HUES48 (cell line): ENCODE measurements around the gene LETM1.

Experiments used
- H3K27ac ChIP-seq: one replicate; pipeline ENCODE4 v1.7.0; 2013; ENCODE audit warnings: low read depth, low read length, inconsistent platforms
- H3K27me3 ChIP-seq: 2 replicates; pipeline ENCODE4 v1.6.1; 2013; ENCODE audit warnings: mild to moderate bottlenecking, low read length; ENCODE audit not compliant: control insufficient read depth, insufficient read depth
- H3K36me3 ChIP-seq: 2 replicates; pipeline ENCODE4 v1.6.1; 2013; ENCODE audit warnings: low read length; ENCODE audit not compliant: control insufficient read depth, insufficient read depth
- H3K4me1 ChIP-seq: 2 replicates; pipeline ENCODE4 v1.6.1; 2013; ENCODE audit warnings: mild to moderate bottlenecking, low read length; ENCODE audit not compliant: control insufficient read depth, insufficient read depth
- H3K4me3 ChIP-seq: 2 replicates; pipeline ENCODE4 v1.5.1; 2013; ENCODE audit warnings: mild to moderate bottlenecking, low read depth, low read length
- H3K9ac ChIP-seq: 2 replicates; pipeline ENCODE4 v1.6.1; 2013; ENCODE audit warnings: mild to moderate bottlenecking, low read depth, low read length, moderate library complexity
- H3K9me3 ChIP-seq: 2 replicates; pipeline ENCODE4 v1.6.1; 2013; ENCODE audit warnings: low read length; ENCODE audit not compliant: control insufficient read depth, insufficient read depth

Gene LETM1

GRCh38 chr4:1813231-1813630 is 42.7 kb downstream of the LETM1 start:
- Histone ChIP-seq H3K36me3 (peaks cover 49% of the 10 kb centered on the region), H3K9me3 (no peaks in the 10 kb centered on the region), H3K9ac (no peak overlapping the region), H3K27ac (no peak overlapping the region), H3K4me3 (no peak overlapping the region), H3K27me3 (no peaks in the 10 kb centered on the region), H3K4me1 (no peaks in the 10 kb centered on the region)

DNA sequence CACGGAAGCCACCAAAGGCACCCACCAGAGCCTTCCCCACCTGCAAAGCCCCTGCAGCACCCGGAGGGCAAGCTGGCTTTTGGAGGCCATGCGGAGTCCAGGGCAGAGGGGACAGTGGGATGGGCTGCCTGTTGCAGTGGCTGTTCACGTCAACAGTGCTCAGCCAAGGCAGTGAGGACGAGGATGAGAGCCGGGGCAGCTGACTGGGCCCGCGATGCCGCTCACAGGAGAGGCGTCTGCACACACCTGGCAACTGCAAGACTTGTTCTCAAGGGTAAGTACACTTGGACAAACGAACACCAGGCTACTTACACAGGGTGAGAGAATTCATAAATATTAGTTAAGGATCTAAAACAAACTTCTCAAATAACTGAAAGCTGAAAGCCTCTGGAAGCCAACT is 43.2 kb downstream of the LETM1 start:
- Histone ChIP-seq H3K4me1 (no peaks in the 10 kb centered on the region), H3K27me3 (no peaks in the 10 kb centered on the region), H3K4me3 (no peak overlapping the region), H3K27ac (no peak overlapping the region), H3K9me3 (no peaks in the 10 kb centered on the region), H3K9ac (no peak overlapping the region), H3K36me3 (peaks cover 45% of the 10 kb centered on the region)

GRCh38 chr4:1810765-1811164 is 45.2 kb downstream of the LETM1 start:
- Histone ChIP-seq H3K27me3 (no peaks in the 10 kb centered on the region), H3K9me3 (no peaks in the 10 kb centered on the region), H3K27ac (no peak overlapping the region), H3K4me3 (no peak overlapping the region), H3K4me1 (no peaks in the 10 kb centered on the region), H3K36me3 (peaks cover 43% of the 10 kb centered on the region), H3K9ac (no peak overlapping the region)

- Histone ChIP-seq H3K4me3 (no peak overlapping the region), H3K36me3 (peaks cover 43% of the 10 kb centered on the region), H3K9ac (no peak overlapping the region), H3K27me3 (no peaks in the 10 kb centered on the region), H3K27ac (no peak overlapping the region), H3K9me3 (no peaks in the 10 kb centered on the region), H3K4me1 (no peaks in the 10 kb centered on the region)
Measured at GRCh38 chr4:1809754-1810502, 46.0 kb downstream of the LETM1 start.

GRCh38 chr4:1808851-1809753 is 46.9 kb downstream of the LETM1 start:
- Histone ChIP-seq H3K9ac (no peak overlapping the region), H3K36me3 (peaks cover 42% of the 10 kb centered on the region), H3K4me1 (no peaks in the 10 kb centered on the region), H3K27ac (no peak overlapping the region), H3K27me3 (no peaks in the 10 kb centered on the region), H3K9me3 (no peaks in the 10 kb centered on the region), H3K4me3 (no peak overlapping the region)

- Histone ChIP-seq H3K27me3 (no peaks in the 10 kb centered on the region), H3K9ac (no peak overlapping the region), H3K27ac (no peak overlapping the region), H3K4me3 (no peak overlapping the region), H3K9me3 (no peaks in the 10 kb centered on the region), H3K4me1 (no peaks in the 10 kb centered on the region), H3K36me3 (peaks cover 42% of the 10 kb centered on the region)
Measured at GRCh38 chr4:1808396-1808795, 47.6 kb downstream of the LETM1 start.

DNA sequence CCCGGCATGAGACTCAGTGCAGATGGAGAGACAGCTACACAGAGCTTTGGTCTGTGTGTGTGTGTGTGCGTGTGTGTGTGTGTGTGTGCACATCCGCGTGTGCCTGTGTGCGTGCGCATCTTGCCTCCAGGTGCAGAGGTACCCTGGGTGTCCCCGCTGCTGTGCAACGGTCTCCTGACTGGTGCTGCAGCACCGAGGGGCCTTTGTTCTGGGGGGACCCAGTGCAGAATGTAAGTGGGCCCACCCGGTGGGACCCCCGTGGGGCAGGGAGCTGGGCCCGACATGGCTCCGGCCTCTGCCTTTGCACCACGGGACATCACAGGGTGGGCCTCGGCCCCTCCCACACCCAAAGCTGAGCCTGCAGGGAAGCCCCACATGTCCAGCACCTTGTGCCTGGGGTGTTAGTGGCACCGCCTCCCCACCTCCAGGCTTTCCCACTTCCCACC is 48.6 kb downstream of the LETM1 start:
- H3K27me3 ChIP-seq, result no peaks in the 10 kb centered on the region
- H3K36me3 ChIP-seq, result peaks cover 36% of the 10 kb centered on the region
- H3K9me3 ChIP-seq, result no peaks in the 10 kb centered on the region
- H3K27ac ChIP-seq, result no peak overlapping the region
- H3K9ac ChIP-seq, result no peak overlapping the region
- no peak overlapping the region for H3K4me3 ChIP-seq
- no peaks in the 10 kb centered on the region for H3K4me1 ChIP-seq

DNA sequence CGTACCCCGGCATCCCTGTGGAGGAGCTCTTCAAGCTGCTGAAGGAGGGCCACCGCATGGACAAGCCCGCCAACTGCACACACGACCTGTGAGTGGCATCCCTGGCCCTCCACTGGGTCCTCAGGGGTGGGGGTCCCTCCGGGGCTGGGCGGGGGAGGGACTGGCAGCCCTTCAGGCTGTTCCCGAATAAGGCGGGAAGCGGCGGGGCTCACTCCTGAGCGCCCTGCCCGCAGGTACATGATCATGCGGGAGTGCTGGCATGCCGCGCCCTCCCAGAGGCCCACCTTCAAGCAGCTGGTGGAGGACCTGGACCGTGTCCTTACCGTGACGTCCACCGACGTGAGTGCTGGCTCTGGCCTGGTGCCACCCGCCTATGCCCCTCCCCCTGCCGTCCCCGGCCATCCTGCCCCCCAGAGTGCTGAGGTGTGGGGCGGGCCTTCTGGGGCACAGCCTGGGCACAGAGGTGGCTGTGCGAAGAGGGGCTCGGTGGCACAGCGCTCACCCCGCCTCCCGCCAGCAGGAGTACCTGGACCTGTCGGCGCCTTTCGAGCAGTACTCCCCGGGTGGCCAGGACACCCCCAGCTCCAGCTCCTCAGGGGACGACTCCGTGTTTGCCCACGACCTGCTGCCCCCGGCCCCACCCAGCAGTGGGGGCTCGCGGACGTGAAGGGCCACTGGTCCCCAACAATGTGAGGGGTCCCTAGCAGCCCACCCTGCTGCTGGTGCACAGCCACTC is 49.2 kb downstream of the LETM1 start:
- Histone ChIP-seq H3K27ac (no peak overlapping the region), H3K4me3 (no peak overlapping the region), H3K27me3 (no peaks in the 10 kb centered on the region), H3K36me3 (peaks cover 39% of the 10 kb centered on the region), H3K4me1 (no peaks in the 10 kb centered on the region), H3K9ac (no peak overlapping the region), H3K9me3 (no peaks in the 10 kb centered on the region)

GRCh38 chr4:1806223-1806564 is 49.8 kb downstream of the LETM1 start:
- Histone ChIP-seq H3K27ac (no peak overlapping the region), H3K36me3 (peaks cover 41% of the 10 kb centered on the region), H3K27me3 (no peaks in the 10 kb centered on the region), H3K4me1 (no peaks in the 10 kb centered on the region), H3K9me3 (no peaks in the 10 kb centered on the region), H3K9ac (no peak overlapping the region), H3K4me3 (no peak overlapping the region)

DNA sequence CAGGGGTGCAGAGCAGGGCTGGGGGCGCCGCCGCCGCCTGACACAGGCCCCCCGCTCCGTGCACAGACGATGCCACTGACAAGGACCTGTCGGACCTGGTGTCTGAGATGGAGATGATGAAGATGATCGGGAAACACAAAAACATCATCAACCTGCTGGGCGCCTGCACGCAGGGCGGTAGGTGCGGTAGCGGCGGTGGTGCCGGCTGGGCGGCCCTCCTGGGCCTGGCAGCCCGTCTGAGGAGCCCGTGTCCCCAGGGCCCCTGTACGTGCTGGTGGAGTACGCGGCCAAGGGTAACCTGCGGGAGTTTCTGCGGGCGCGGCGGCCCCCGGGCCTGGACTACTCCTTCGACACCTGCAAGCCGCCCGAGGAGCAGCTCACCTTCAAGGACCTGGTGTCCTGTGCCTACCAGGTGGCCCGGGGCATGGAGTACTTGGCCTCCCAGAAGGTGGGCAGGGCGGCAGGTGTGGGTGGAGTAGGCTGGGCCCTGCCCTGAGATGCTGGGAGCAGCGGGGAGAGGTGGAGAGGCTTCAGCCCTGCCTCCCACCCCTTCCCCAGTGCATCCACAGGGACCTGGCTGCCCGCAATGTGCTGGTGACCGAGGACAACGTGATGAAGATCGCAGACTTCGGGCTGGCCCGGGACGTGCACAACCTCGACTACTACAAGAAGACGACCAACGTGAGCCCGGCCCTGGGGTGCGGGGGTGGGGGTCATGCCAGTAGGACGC is 50.3 kb downstream of the LETM1 start:
- H3K9ac ChIP-seq, result no peak overlapping the region
- peaks cover 43% of the 10 kb centered on the region for H3K36me3 ChIP-seq
- no peak overlapping the region for H3K27ac ChIP-seq
- no peaks in the 10 kb centered on the region for H3K27me3 ChIP-seq
- H3K4me1 ChIP-seq, result no peaks in the 10 kb centered on the region
- H3K4me3 ChIP-seq, result no peak overlapping the region
- no peaks in the 10 kb centered on the region for H3K9me3 ChIP-seq
